Measurements from ENCODE around the gene EXOC4.
"Not testable (repeated sequence)": the region's sequence is repeated elsewhere in the genome, so short reads cannot be mapped to it uniquely, and the experiment has no call there.

The EXOC4 gene

GRCh38 chr7:133278975-133279374, 26.1 kb downstream of the EXOC4 start:
- not testable (repeated sequence) for DNase-seq

- DNase-seq = no peak
Observed at GRCh38 chr7:133282094-133282493, 29.2 kb downstream of the EXOC4 start.

DNA sequence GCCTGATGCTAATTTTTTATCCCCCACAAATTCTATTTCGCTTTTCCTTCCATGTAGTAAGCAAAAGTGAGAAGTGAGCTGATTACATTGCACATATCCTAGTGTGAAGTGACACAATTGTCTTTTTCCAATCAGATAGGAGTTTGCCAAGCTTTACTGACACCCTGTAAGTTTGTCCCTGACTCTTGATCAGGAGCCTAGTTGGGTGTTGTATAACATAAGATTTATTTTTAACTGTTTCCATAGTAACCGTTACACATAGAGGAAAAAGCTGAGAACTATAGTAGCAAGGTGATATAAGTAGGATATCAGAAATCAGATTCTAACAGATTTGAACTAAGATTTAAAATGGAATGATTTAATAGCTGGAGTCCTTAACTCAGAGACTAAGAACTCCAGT, 31.2 kb downstream of the EXOC4 start:
- DNase-seq = no peak

GRCh38 chr7:133288970-133289369, 36.1 kb downstream of the EXOC4 start:
- DNase-seq = no peak

- no peak for DNase-seq
Observed at GRCh38 chr7:133290041-133290440, 37.2 kb downstream of the EXOC4 start.

- peak; percentile 51 for DNase-seq
Observed at GRCh38 chr7:133290676-133291333, 37.9 kb downstream of the EXOC4 start.

DNA sequence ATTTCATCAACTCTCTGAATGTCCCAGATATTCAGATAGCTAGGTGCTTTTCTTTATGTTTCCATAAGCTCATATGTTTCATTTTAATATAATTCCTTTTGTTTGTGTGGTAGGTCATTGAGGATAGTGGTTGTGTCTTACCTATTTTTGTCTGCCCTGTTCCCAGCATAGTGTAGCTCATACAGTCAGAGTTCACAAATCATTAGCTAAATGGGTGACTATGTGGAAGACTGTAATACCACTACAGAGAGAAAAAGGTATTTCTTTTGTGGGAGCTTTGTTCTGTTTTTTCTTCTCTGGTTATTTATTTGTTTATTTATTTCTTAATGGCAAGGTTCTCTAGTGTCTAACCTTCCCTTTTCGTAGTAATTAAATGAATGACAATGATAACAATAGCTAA, 39.8 kb downstream of the EXOC4 start:
- DNase-seq = no peak

GRCh38 chr7:133293384-133294160, 40.7 kb downstream of the EXOC4 start:
- DNase-seq = no peak

DNA sequence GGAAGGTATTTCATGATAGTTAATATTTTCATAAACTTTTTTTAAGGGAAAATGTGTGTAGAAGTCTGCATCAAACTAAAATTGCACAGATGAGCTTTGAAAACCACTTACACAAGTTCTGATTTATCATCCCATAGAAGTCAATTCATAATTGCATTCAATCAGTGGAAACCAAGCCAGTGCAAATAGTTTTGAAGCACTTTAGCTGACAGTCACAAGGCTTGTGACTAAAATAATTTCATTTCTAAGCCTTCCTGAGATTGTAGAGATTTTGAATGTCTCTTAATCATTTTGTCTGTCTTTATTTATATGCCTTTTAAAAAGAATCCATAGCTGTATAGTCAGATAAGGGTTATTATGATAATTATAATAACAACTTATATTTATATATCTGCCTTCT, 41.4 kb downstream of the EXOC4 start:
- DNase-seq = no peak

GRCh38 chr7:133295484-133295883, 42.6 kb downstream of the EXOC4 start:
- DNase-seq = no peak

- DNase-seq = no peak
Observed at GRCh38 chr7:133297093-133297492, 44.2 kb downstream of the EXOC4 start.

DNA sequence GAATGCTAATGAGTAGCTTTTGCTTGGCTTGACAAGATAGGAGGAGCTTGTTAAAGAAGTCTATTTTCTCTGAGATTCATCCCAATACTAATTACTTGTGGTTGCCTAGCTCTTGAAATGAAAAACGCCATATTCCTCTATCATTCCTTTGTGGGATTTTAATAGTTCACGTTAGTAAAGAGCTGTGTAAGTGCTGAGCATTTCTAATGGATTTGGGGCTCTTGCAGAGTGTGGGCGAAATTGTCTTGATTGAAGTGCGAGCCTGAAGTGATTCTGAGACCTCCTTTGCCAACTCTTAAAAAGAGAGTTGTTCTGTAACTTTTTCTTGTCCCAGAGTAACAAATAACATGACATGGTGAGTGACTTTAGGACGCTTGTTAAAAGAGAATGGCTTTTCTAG, 45.2 kb downstream of the EXOC4 start:
- no peak for DNase-seq

- DNase-seq = no peak
Observed at GRCh38 chr7:133299676-133300075, 46.8 kb downstream of the EXOC4 start.

DNA sequence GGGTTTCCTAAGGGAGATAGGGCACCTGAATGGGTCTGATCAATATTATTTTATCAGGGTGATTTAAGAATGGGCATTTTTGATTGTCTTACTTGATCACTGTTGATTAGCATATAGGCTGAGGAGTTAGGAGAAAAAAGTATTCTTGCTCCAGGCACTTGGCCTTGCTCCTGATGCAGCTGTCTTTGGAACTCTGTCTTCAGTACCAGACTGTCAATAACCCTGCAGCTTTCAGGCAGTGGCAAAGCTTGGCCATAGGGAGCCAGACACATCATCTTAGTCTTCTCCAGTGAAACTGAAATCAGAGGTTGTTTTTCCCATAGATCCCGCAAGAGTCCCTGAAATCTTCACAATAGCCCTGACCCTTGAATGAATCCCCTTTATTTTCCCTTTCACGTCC, 47.2 kb downstream of the EXOC4 start:
- DNase-seq = no peak

- DNase-seq = no peak
Observed at GRCh38 chr7:133300811-133301210, 47.9 kb downstream of the EXOC4 start.

- no peak for DNase-seq
Observed at GRCh38 chr7:133301444-133301843, 48.6 kb downstream of the EXOC4 start.

GRCh38 chr7:133303372-133303771, 50.5 kb downstream of the EXOC4 start:
- DNase-seq = no peak

GRCh38 chr7:133303931-133304330, 51.1 kb downstream of the EXOC4 start:
- no peak for DNase-seq

- no peak for DNase-seq
Observed at GRCh38 chr7:133309333-133309732, 56.5 kb downstream of the EXOC4 start.

- DNase-seq = no peak
Observed at GRCh38 chr7:133310232-133310862, 57.5 kb downstream of the EXOC4 start.

GRCh38 chr7:133313575-133313974, 60.7 kb downstream of the EXOC4 start:
- DNase-seq = no peak

- no peak for DNase-seq
Observed at GRCh38 chr7:133314084-133314483, 61.2 kb downstream of the EXOC4 start.

- DNase-seq = no peak
Observed at GRCh38 chr7:133315332-133316040, 62.6 kb downstream of the EXOC4 start.

DNA sequence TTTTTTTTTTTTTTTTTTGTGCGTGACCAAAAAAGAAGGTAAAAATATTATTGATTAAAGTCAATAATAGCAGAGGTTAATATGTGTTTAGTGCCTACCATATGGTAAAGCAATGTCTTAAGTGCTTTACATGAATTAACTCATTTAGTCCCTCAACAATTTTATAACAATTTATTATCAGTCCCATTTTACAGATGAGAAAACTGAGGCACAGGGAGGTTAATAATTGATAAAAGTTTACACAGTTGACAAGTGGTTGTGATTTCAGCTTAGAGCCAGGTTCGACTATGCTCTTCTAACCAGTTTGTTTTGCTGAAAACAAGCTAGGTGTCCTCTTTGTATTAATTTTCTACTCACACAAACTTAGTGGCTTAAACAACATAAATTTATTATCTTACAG, 67.0 kb downstream of the EXOC4 start:
- DNase-seq = no peak

Measured in activated CD4-positive, alpha-beta T cell treated with anti-CD3 and anti-CD28 coated beads, Interleukin-2, amount 50 U/mL, for 16 hours (primary cell).